WTC11 (cell line): Measurements from ENCODE around the gene NME4.

Source experiments
- CTCF ChIP-seq: fragments of 200-600 bp; IDR thresholded peaks from 2 replicates; pipeline ENCODE4 v1.8.0; 2022; ENCODE audit warnings: antibody characterized with exemption
- FOXJ3 ChIP-seq: sonication (generic); formaldehyde crosslinking; IDR thresholded peaks from 2 replicates; pipeline ENCODE4 v1.9.0; 2021; ENCODE audit warnings: missing genetic modification reagents, mild to moderate bottlenecking, borderline replicate concordance
- MAX ChIP-seq: sonication (generic); formaldehyde crosslinking; IDR thresholded peaks from 2 replicates; pipeline ENCODE4 v1.8.0; 2022; ENCODE audit warnings: mild to moderate bottlenecking, missing genetic modification reagents
- NFYB ChIP-seq: sonication (generic); formaldehyde crosslinking; conservative IDR thresholded peaks from 2 replicates; pipeline ENCODE4 v1.8.0; 2022; ENCODE audit warnings: low read depth, missing genetic modification reagents
- SMAD3 ChIP-seq: sonication (generic); formaldehyde crosslinking; IDR thresholded peaks from 2 replicates; pipeline ENCODE4 v1.8.0; 2022; ENCODE audit warnings: missing genetic modification reagents, mild to moderate bottlenecking, borderline replicate concordance
- SMAD4 ChIP-seq: sonication (generic); formaldehyde crosslinking; IDR thresholded peaks from 2 replicates; pipeline ENCODE4 v1.8.0; 2022; ENCODE audit warnings: mild to moderate bottlenecking, missing genetic modification reagents
- STAT6 ChIP-seq: sonication (generic); formaldehyde crosslinking; conservative IDR thresholded peaks from 2 replicates; pipeline ENCODE4 v1.8.1; 2023; ENCODE audit warnings: mild to moderate bottlenecking, low read depth, missing genetic modification reagents, moderate library complexity
- USF2 ChIP-seq: sonication (generic); formaldehyde crosslinking; IDR thresholded peaks from 2 replicates; pipeline ENCODE4 v1.8.1; 2023; ENCODE audit warnings: mild to moderate bottlenecking, missing genetic modification reagents, moderate library complexity

- TF ChIP-seq CTCF (no peak), SMAD3 (CRISPR knock-in tag) (no peak), MAX (CRISPR knock-in tag) (no peak), STAT6 (CRISPR knock-in tag) (no peak), USF2 (CRISPR knock-in tag) (no peak), SMAD4 (CRISPR knock-in tag) (no peak), FOXJ3 (CRISPR knock-in tag) (no peak), NFYB (CRISPR knock-in tag) (no peak)
These were observed 7.6 kb upstream of the NME4 start for GRCh38 chr16:389352-389751.
